ENCODE data around the gene CMPK1. TPM values are rescaled to one million over a fixed set of nuclear protein-coding genes. Genes with fewer than 3 reads are reported as not detected.
"Not testable (repeated sequence)": the region's sequence is repeated elsewhere in the genome, so short reads cannot be mapped to it uniquely, and the experiment has no call there.

CMPK1 gene
- total RNA-seq: 100 to 1,000 TPM; 159 to 226 (median 223) TPM
- long read RNA-seq, donor 1, transcript CMPK1-203 (6 exons, 2,930 nt): major isoform, 450 of 469 reads
- long read RNA-seq, donor 1, partial matches to known transcripts: 2 of 469 reads
- long read RNA-seq, donor 1, other reads (novel, unspliced or antisense): 12 of 469 reads
- long read RNA-seq, donor 2, transcript CMPK1-202 (5 exons, 1,212 nt): minor isoform, 6 of 242 reads
- long read RNA-seq, donor 2, transcript CMPK1-203 (6 exons, 2,930 nt): major isoform, 219 of 242 reads
- long read RNA-seq, donor 2, partial matches to known transcripts: 6 of 242 reads
- long read RNA-seq, donor 2, other reads (novel, unspliced or antisense): 9 of 242 reads

DNA sequence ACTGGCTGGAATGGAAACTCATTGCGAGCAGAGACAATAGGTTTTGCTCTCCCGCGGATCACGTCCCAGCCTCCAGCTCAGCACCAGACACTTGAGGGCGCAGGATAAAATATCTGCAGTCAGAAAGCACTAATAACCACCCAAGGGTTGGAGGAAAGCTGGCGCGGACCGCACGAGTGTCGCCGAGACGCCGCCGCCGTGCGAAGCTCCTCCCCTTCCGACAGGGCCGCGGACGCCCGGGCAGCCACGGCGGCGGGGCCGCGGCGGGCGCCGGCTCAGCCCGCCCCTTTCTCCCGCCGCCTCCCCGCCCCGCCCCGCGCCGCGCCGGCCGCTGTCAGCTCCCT lies at the start of gene CMPK1:
TSS of gene CMPK1 (plus strand) at position 213 of the 344 bp plus-strand sequence. CDS start 156 bp downstream, outside the sequence.
- ATAC-seq (peak; percentile 88), DNase-seq (peak; percentile 88 to 89 (median 89))
- Histone ChIP-seq H3K36me3 (ENCODE audit: low read depth) (no peaks in the 10 kb centered on the region), H3K9me3 (no peaks in the 10 kb centered on the region), H3K4me3 (peak within 1 kb of the TSS; percentile 96), H3K4me1 (ENCODE audit: low read depth) (peaks cover 41% of the 10 kb centered on the region)
- TF ChIP-seq, protein P1, sequence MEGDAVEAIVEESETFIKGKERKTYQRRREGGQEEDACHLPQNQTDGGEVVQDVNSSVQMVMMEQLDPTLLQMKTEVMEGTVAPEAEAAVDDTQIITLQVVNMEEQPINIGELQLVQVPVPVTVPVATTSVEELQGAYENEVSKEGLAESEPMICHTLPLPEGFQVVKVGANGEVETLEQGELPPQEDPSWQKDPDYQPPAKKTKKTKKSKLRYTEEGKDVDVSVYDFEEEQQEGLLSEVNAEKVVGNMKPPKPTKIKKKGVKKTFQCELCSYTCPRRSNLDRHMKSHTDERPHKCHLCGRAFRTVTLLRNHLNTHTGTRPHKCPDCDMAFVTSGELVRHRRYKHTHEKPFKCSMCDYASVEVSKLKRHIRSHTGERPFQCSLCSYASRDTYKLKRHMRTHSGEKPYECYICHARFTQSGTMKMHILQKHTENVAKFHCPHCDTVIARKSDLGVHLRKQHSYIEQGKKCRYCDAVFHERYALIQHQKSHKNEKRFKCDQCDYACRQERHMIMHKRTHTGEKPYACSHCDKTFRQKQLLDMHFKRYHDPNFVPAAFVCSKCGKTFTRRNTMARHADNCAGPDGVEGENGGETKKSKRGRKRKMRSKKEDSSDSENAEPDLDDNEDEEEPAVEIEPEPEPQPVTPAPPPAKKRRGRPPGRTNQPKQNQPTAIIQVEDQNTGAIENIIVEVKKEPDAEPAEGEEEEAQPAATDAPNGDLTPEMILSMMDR (IDR thresholded peaks at IDR 0.05): no peak
- intact Hi-C loops (cut with DNase I, micrococcal nuclease): no loop called here

GRCh38 chr1:47288116-47288515 lies 45.5 kb upstream of the CMPK1 start:
- ATAC-seq; DNase-seq; intact Hi-C loops (cut with DNase I, micrococcal nuclease); H3K4me3 ChIP-seq; H3K36me3 ChIP-seq (ENCODE audit: low read depth); H3K4me1 ChIP-seq (ENCODE audit: low read depth); H3K9me3 ChIP-seq: not testable (repeated sequence)

DNA sequence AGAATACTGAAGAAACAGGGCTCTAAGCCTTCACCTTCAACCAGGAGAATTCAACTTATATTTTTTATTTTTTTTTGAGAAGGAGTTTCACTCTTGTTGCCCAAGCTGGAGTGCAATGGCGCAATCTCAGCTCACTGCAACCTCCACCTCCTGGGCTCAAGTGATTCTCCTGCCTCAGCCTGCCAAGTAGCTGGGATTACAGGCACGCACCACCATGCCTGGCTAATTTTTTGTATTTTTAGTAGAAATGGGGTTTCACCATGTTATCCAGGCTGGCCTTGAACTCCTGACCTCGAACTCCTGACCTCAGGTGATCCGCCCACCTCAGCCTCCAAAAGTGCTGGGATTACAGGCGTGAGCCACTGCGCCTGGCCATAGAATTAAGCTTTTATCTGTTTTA lies 38.7 kb upstream of the CMPK1 start:
- DNase-seq; H3K36me3 ChIP-seq (ENCODE audit: low read depth); H3K9me3 ChIP-seq; intact Hi-C loops (cut with DNase I, micrococcal nuclease); ATAC-seq; H3K4me1 ChIP-seq (ENCODE audit: low read depth); H3K4me3 ChIP-seq: not testable (repeated sequence)

DNA sequence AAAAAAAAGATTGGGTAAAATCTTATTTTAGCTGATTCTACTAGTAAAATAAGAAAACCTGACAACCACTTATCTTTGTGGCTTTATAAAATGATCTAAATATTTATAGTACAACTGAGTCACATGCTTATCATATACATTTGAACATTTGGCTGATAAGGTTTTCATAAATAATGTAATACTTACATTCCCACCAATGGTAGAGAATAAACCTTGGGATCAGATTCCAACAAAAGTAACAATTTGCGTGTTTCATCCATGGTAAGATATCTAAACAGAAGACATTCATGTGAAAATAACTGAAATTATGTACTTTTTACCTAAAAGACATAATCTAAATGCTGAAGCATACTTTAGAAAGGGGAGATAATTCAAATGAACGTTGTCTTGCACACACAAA lies 38.0 kb upstream of the CMPK1 start:
- Histone ChIP-seq H3K9me3 (no peaks in the 10 kb centered on the region), H3K36me3 (ENCODE audit: low read depth) (no peaks in the 10 kb centered on the region), H3K4me1 (ENCODE audit: low read depth) (no peaks in the 10 kb centered on the region), H3K4me3 (no peak overlapping the region)
- DNase-seq (no peak), ATAC-seq (no peak)
- TF ChIP-seq, protein P1 (IDR thresholded peaks at IDR 0.05): no peak
- intact Hi-C loops (cut with DNase I, micrococcal nuclease): no loop called here

DNA sequence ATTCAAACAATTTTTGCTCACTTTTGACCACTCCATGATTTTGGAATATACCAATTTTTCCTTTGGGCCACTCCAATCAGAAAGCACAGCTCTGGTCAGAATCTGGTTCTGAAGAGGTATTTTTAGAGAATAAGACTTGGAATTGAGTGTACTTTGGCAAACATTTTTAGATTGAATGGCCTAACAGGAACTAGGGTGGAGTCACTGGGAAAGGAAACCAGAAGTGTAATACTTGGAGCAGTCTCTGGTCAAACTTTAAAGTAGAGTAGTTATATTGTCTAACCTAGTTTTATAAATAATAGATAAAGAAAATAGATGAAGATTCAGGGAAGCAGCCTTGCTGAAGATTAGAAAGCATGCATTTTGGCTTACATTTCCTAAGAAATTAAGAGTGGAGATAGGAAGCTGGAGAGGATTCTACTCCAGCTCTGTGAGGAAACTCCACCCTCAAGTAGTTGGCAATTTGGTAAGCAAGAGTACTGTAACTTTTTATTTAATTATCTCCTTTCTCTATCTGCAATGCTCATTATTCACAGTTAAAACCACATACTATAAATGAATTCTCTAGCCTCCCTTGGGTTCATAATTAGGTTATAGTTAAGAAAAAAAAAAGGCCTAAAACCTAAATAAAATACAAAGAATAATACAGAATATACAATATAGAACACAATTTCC lies 35.4 kb upstream of the CMPK1 start:
- H3K9me3 ChIP-seq: no peaks in the 10 kb centered on the region
- H3K4me3 ChIP-seq: no peak overlapping the region
- H3K36me3 ChIP-seq (ENCODE audit: low read depth): no peaks in the 10 kb centered on the region
- DNase-seq: no peak
- intact Hi-C loops (cut with DNase I, micrococcal nuclease): no loop called here
- no peaks in the 10 kb centered on the region for H3K4me1 ChIP-seq (ENCODE audit: low read depth)
- no peak for ATAC-seq
- TF ChIP-seq, protein P1 (IDR thresholded peaks at IDR 0.05): no peak

GRCh38 chr1:47302472-47302871 lies 31.1 kb upstream of the CMPK1 start:
- ATAC-seq (no peak), DNase-seq (no peak)
- Histone ChIP-seq H3K4me3 (no peak overlapping the region), H3K36me3 (ENCODE audit: low read depth) (no peaks in the 10 kb centered on the region), H3K4me1 (ENCODE audit: low read depth) (no peaks in the 10 kb centered on the region), H3K9me3 (no peaks in the 10 kb centered on the region)
- TF ChIP-seq, protein P1 (IDR thresholded peaks at IDR 0.05): no peak
- intact Hi-C loops (cut with DNase I, micrococcal nuclease): no loop called here

All from mucosa of descending colon (tissue), 3 donors.